GM18498 (cell line): ENCODE data around the gene BIN2.
"Not testable (repeated sequence)": the region's sequence is repeated elsewhere in the genome, so short reads cannot be mapped to it uniquely, and the experiment has no call there.

Experiments used
- ATAC-seq: cut with Tn5 transposase; IDR thresholded peaks from one replicate; pipeline ENCODE4 v1.9.1; 2021; ENCODE audit warnings: mild to moderate bottlenecking, moderate library complexity; ENCODE audit not compliant: unreplicated experiment

The BIN2 gene

GRCh38 chr12:51263341-51263740 is 60.6 kb downstream of the BIN2 start:
- ATAC-seq = no peak

- ATAC-seq = no peak
Measured at GRCh38 chr12:51262758-51263177, 61.2 kb downstream of the BIN2 start.

GRCh38 chr12:51259600-51259999 is 64.4 kb downstream of the BIN2 start:
- not testable (repeated sequence) for ATAC-seq

- no peak for ATAC-seq
Measured at GRCh38 chr12:51254536-51254935, 69.4 kb downstream of the BIN2 start.

GRCh38 chr12:51253276-51253675 is 70.7 kb downstream of the BIN2 start:
- ATAC-seq = no peak

GRCh38 chr12:51247523-51248206 is 76.3 kb downstream of the BIN2 start:
- no peak for ATAC-seq

GRCh38 chr12:51246254-51246853 is 77.6 kb downstream of the BIN2 start:
- no peak for ATAC-seq

- no peak for ATAC-seq
Measured at GRCh38 chr12:51245476-51246253, 78.3 kb downstream of the BIN2 start.

GRCh38 chr12:51244269-51244668 is 79.7 kb downstream of the BIN2 start:
- no peak for ATAC-seq

- ATAC-seq = no peak
Measured at GRCh38 chr12:51242876-51243275, 81.1 kb downstream of the BIN2 start.

- no peak for ATAC-seq
Measured at GRCh38 chr12:51242120-51242519, 81.9 kb downstream of the BIN2 start.

GRCh38 chr12:51240971-51241370 is 83.0 kb downstream of the BIN2 start:
- no peak for ATAC-seq

- peak; percentile 94 for ATAC-seq
Measured at GRCh38 chr12:51238510-51239334, 85.3 kb downstream of the BIN2 start, which contains the start of gene DAZAP2. DAZAP2 (plus strand) TSS chr12:51238826; CDS start chr12:51238908, 82 bp downstream.

GRCh38 chr12:51238037-51238509 is 85.9 kb downstream of the BIN2 start:
- no peak for ATAC-seq

- ATAC-seq = no peak
Measured at GRCh38 chr12:51234530-51234929, 89.4 kb downstream of the BIN2 start.

- ATAC-seq = no peak
Measured at GRCh38 chr12:51232642-51233041, 91.3 kb downstream of the BIN2 start.
